ENCODE measurements around the gene CALHM6.

GRCh38 chr6:116431964-116432595 is 29.1 kb upstream of the CALHM6 start:
- TF ChIP-seq CTCF (IDR thresholded peaks at IDR 0.05) (no peak), EZH2 (IDR thresholded peaks at IDR 0.05; ENCODE audit: borderline replicate concordance, insufficient read depth, low read depth, low read length, poor library complexity, severe bottlenecking) (no peak)
